ENCODE data around the gene ZNF469. TPM values are rescaled to one million over a fixed set of nuclear protein-coding genes. Genes with fewer than 3 reads are reported as not detected.

The ZNF469 gene
- total and polyA plus RNA-seq, 9 of the 15 experiments (the other 6 are each of a cell fraction or from before 2014, with no cell fraction given): 0.01 to 0.04 TPM; not detected in 7

GRCh38 chr16:88393571-88393970 lies 10.8 kb downstream of the ZNF469 start:
- no peaks in the 10 kb centered on the region for H3K79me2 ChIP-seq (ENCODE audit: control insufficient read depth, insufficient read depth, low read length)
- peaks cover 19% of the 10 kb centered on the region; the same call in 1 of the 2 replicates for H4K20me1 ChIP-seq (replicated peaks; ENCODE audit: control insufficient read depth, insufficient read depth, low read length)
- peaks cover 0 to 13% of the 10 kb centered on the region in 2 experiments; a peak in 1 of 5 replicates for H3K4me1 ChIP-seq (replicated peaks in 1 of 2; ENCODE audit: control insufficient read depth in 2 of 2, insufficient read depth in 2 of 2, low read length in 2 of 2)
- no peaks in the 10 kb centered on the region for H3K9me1 ChIP-seq (ENCODE audit: control insufficient read depth, insufficient read depth, low read length)
- DNase-seq (ENCODE audit: extremely low read depth in 1 of 4, low spot score in 3 of 4) (no peak), FAIRE-seq (no peak), ATAC-seq (no peak)
- no peak overlapping the region for H3K27ac ChIP-seq (ENCODE audit: extremely low read depth, low read depth, low read length)
- no peak overlapping the region for H3K4me2 ChIP-seq (ENCODE audit: insufficient read depth, low read length)
- TF ChIP-seq, protein P1, sequence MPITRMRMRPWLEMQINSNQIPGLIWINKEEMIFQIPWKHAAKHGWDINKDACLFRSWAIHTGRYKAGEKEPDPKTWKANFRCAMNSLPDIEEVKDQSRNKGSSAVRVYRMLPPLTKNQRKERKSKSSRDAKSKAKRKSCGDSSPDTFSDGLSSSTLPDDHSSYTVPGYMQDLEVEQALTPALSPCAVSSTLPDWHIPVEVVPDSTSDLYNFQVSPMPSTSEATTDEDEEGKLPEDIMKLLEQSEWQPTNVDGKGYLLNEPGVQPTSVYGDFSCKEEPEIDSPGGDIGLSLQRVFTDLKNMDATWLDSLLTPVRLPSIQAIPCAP (CRISPR knock-in tag; IDR thresholded peaks at IDR 0.05; ENCODE audit: borderline replicate concordance): no peak
- no peak for TF ChIP-seq RB1 (IDR thresholded peaks at IDR 0.05; ENCODE audit: low read depth)
- TF ChIP-seq ZNF717 (CRISPR knock-in tag; IDR thresholded peaks at IDR 0.05): no peak
- TF ChIP-seq POLR3G (IDR thresholded peaks at IDR 0.05; ENCODE audit: extremely low read depth, insufficient read length, insufficient replicate concordance): no peak
- TF ChIP-seq IFI16 (CRISPR knock-in tag; IDR thresholded peaks at IDR 0.05): no peak
- TF ChIP-seq, protein P2, sequence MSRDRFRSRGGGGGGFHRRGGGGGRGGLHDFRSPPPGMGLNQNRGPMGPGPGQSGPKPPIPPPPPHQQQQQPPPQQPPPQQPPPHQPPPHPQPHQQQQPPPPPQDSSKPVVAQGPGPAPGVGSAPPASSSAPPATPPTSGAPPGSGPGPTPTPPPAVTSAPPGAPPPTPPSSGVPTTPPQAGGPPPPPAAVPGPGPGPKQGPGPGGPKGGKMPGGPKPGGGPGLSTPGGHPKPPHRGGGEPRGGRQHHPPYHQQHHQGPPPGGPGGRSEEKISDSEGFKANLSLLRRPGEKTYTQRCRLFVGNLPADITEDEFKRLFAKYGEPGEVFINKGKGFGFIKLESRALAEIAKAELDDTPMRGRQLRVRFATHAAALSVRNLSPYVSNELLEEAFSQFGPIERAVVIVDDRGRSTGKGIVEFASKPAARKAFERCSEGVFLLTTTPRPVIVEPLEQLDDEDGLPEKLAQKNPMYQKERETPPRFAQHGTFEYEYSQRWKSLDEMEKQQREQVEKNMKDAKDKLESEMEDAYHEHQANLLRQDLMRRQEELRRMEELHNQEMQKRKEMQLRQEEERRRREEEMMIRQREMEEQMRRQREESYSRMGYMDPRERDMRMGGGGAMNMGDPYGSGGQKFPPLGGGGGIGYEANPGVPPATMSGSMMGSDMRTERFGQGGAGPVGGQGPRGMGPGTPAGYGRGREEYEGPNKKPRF (IDR thresholded peaks at IDR 0.05; ENCODE audit: low read depth, low read length): no peak
- no peak for TF ChIP-seq POLR2A (conservative IDR thresholded peaks at IDR 0.05)
- TF ChIP-seq ZNF165 (CRISPR knock-in tag; IDR thresholded peaks at IDR 0.05; ENCODE audit: borderline replicate concordance): no peak
- TF ChIP-seq JUNB (CRISPR knock-in tag; conservative IDR thresholded peaks at IDR 0.05): no peak
- TF ChIP-seq ZNF707 (CRISPR knock-in tag; conservative IDR thresholded peaks at IDR 0.05): no peak
- TF ChIP-seq ESRRB (CRISPR knock-in tag; IDR thresholded peaks at IDR 0.05; ENCODE audit: borderline replicate concordance): no peak
- ChIA-PET CTCF (ENCODE audit: low intra/inter-chr PET ratio) (no interaction called here), POLR2A (interaction anchor here (0.6 to 0.7 kb wide), 2 partner anchors 23 to 374 kb away, joined by 3 read pairs; no protein-coding TSS in a partner anchor)
- no peak overlapping the region for H2AFZ ChIP-seq (ENCODE audit: low read depth, low read length)
- H3K36me3 ChIP-seq (ENCODE audit: control insufficient read depth, insufficient read depth, low read length): no peaks in the 10 kb centered on the region
- no peaks in the 10 kb centered on the region for H3K9me3 ChIP-seq (replicated peaks; ENCODE audit: control insufficient read depth, insufficient read depth, low read depth, low read length)
- no peak overlapping the region for H3K4me3 ChIP-seq
- H3K9ac ChIP-seq (ENCODE audit: insufficient read depth in 1 of 2, low read depth in 2 of 2, low read length in 2 of 2): no peak overlapping the region
- intact Hi-C loops (cut with micrococcal nuclease): no loop called here
- H3K27me3 ChIP-seq (ENCODE audit: control insufficient read depth in 2 of 2, insufficient read depth in 2 of 2, low read length in 2 of 2): peaks cover 53 to 93% of the 10 kb centered on the region in 2 experiments; a peak in 4 of 5 replicates
- WGBS (ENCODE audit: insufficient coverage, low coverage, missing lambda C conversion rate): 9% methylated on average over 16 of the region's 16 CpGs
- in situ Hi-C loops (cut with MboI): no loop called here
- no TSS peak for BruUV-seq (replicated peaks)

Measured in K562 (cell line).